Endothelial cell of umbilical vein (primary cell): Measurements from ENCODE around the gene FZD1. TPM values are rescaled to one million over a fixed set of nuclear protein-coding genes. Genes with fewer than 3 reads are reported as not detected.

Experiments used
- BruUV-seq: library from RNA; stranded (reverse); fragments of 400-500 nt; replicated peaks from 2 replicates; lab custom pipeline; 2021; lab: Mats Ljungman, UMichigan
- CTCF ChIA-PET: fragments of 300-600, 350-600 bp; sonication (Branson Sonifier 250); formaldehyde crosslinking; loops from one replicate; lab custom pipeline; 2021; ENCODE audit warnings: antibody characterized with exemption, inconsistent platforms; lab: Charles Lee
- POLR2A ChIA-PET: fragments of 300-600, 350-600 bp; sonication (Branson Sonifier 250); formaldehyde crosslinking; loops from one replicate; lab custom pipeline; 2021; ENCODE audit warnings: antibody characterized with exemption, inconsistent platforms; lab: Charles Lee
- DNase-seq: peaks from one replicate; pipeline ENCODE4 v3.0.0-alpha.2; 2011; ENCODE audit warnings: low read depth, low spot score
- FAIRE-seq: peaks from 2 replicates; lab custom pipeline; 2011; peaks lifted over from hg19 to GRCh38; lab: Jason Lieb, UNC
- H2AFZ ChIP-seq: 2 replicates; pipeline ENCODE4 v1.6.0; 2012; ENCODE audit warnings: low read depth, low read length, control low read depth, inconsistent platforms
- H3K27ac ChIP-seq: 2 replicates; pipeline ENCODE4 v1.5.1; 2011; ENCODE audit warnings: low read depth, mild to moderate bottlenecking, control low read depth, low read length, moderate library complexity; ENCODE audit not compliant: insufficient read depth
- H3K27me3 ChIP-seq, 2 experiments: 2 replicates each; pipeline versions ENCODE4 v1.6.0 to v1.6.1; 2011; ENCODE audit warnings: low read length in 2 of 2, mixed read lengths in 1 of 2; ENCODE audit not compliant: control insufficient read depth in 2 of 2, insufficient read depth in 2 of 2
- H3K36me3 ChIP-seq, 2 experiments: 2 replicates in 1 of 2; 3 replicates in 1 of 2; pipeline ENCODE4 v1.5.1; 2011; ENCODE audit warnings: low read length in 2 of 2, mild to moderate bottlenecking in 1 of 2, moderate library complexity in 1 of 2; ENCODE audit not compliant: control insufficient read depth in 2 of 2, insufficient read depth in 2 of 2; ENCODE audit errors: extremely low read depth in 1 of 2
- H3K4me1 ChIP-seq: 3 replicates; pipeline ENCODE4 v1.5.1; 2011; ENCODE audit warnings: mild to moderate bottlenecking, low read length; ENCODE audit not compliant: control insufficient read depth, insufficient read depth; ENCODE audit errors: extremely low read depth
- H3K4me2 ChIP-seq: 2 replicates; pipeline ENCODE4 v1.6.1; 2011; ENCODE audit warnings: low read length, control low read depth, mixed read lengths; ENCODE audit not compliant: insufficient read depth
- H3K4me3 ChIP-seq, 3 experiments: fragments of 200-600 bp in 1 of 3; sonication (generic), shearing (Covaris generic) in 1 of 3; replicated peaks in 1 of 3; 2 replicates each; pipeline ENCODE4 v1.5.1; 2011 to 2016; ENCODE audit warnings: control low read depth in 3 of 3, low read length in 3 of 3, mild to moderate bottlenecking in 2 of 3, inconsistent platforms in 1 of 3, low read depth in 1 of 3, moderate library complexity in 1 of 3; ENCODE audit not compliant: insufficient read depth in 1 of 3
- H3K79me2 ChIP-seq: 2 replicates; pipeline ENCODE4 v1.6.0; 2012; ENCODE audit warnings: low read length, inconsistent platforms; ENCODE audit not compliant: control insufficient read depth, insufficient read depth
- H3K9ac ChIP-seq: replicated peaks from 2 replicates; pipeline ENCODE3; 2011; ENCODE audit warnings: low read length, control low read depth; ENCODE audit not compliant: insufficient read depth; ENCODE audit errors: extremely low read depth
- H3K9me1 ChIP-seq: replicated peaks from 3 replicates; pipeline ENCODE4 v1.6.0; 2011; ENCODE audit warnings: mild to moderate bottlenecking, low read length; ENCODE audit not compliant: control insufficient read depth, insufficient read depth; ENCODE audit errors: extremely low read depth
- H3K9me3 ChIP-seq: replicated peaks from 2 replicates; pipeline ENCODE4 v1.5.1; 2012; ENCODE audit warnings: low read length, inconsistent platforms; ENCODE audit not compliant: control insufficient read depth, insufficient read depth
- H4K20me1 ChIP-seq: replicated peaks from 2 replicates; pipeline ENCODE3; 2011; ENCODE audit warnings: mild to moderate bottlenecking, low read length; ENCODE audit not compliant: control insufficient read depth, insufficient read depth; ENCODE audit errors: extremely low read depth
- EZH2 ChIP-seq: IDR thresholded peaks from 2 replicates; pipeline ENCODE4 v1.6.1; 2012; ENCODE audit warnings: borderline replicate concordance, low read depth, mild to moderate bottlenecking, moderate library complexity, low read length, inconsistent platforms; ENCODE audit not compliant: severe bottlenecking
- FOS ChIP-seq: IDR thresholded peaks from 2 replicates; pipeline ENCODE4 v1.6.1; 2011; ENCODE audit warnings: mild to moderate bottlenecking, low read length, moderate library complexity, borderline replicate concordance; ENCODE audit not compliant: insufficient read depth
- GATA2 ChIP-seq: IDR thresholded peaks from 2 replicates; pipeline ENCODE4 v1.7.0; 2011; ENCODE audit warnings: low read depth, mild to moderate bottlenecking, moderate library complexity, mixed read lengths, low read length; ENCODE audit not compliant: insufficient read length, insufficient read depth
- JUN ChIP-seq: IDR thresholded peaks from 2 replicates; pipeline ENCODE4 v1.6.1; 2011; ENCODE audit warnings: borderline replicate concordance, low read depth; ENCODE audit not compliant: insufficient read length, insufficient read depth
- MYC ChIP-seq: IDR thresholded peaks from one replicate; pipeline ENCODE4 v1.6.1; 2011; ENCODE audit warnings: mild to moderate bottlenecking, low read depth, low read length
- POLR2A ChIP-seq: IDR thresholded peaks from 2 replicates; pipeline ENCODE4 v1.6.1; 2012; ENCODE audit warnings: low read depth, mild to moderate bottlenecking, control low read depth, low read length
- POLR2AphosphoS5 ChIP-seq: IDR thresholded peaks from 2 replicates; pipeline ENCODE4 v1.6.1; 2012; ENCODE audit warnings: low read depth, mild to moderate bottlenecking, control low read depth, low read length, moderate library complexity; ENCODE audit not compliant: insufficient read depth
- dilution Hi-C: fragments of 300-500 bp; cut with MboI; formaldehyde crosslinking; loops from one replicate; pipeline ENCODE4 v1.15.0; 2019; ENCODE audit warnings: low sequenced_read_pairs; ENCODE audit not compliant: extremely low pct_ligation_motif_present
- intact Hi-C: fragments of 100-400 bp; cut with micrococcal nuclease; formaldehyde crosslinking; loops from one replicate; pipeline ENCODE4 v1.10.0; 2022
- polyA plus RNA-seq, 4 experiments: library from polyadenylated mRNA; depleted of rRNA in 3 of 4; stranded (reverse) in 3 of 4; unstranded in 1 of 4; fragments of >200 nt; gene quantifications; 2 replicates each; pipeline versions ENCODE4 v1.2.1 to v1.2.3, GENCODE V29; 2011 to 2012; ENCODE audit warnings: missing spikeins in 1 of 4
- total RNA-seq: library from RNA; stranded (reverse); gene quantifications from 2 replicates; pipeline ENCODE4 v1.2.3, GENCODE V29; 2021
- TF ChIP-seq, protein P1 (sequence below): IDR thresholded peaks from 2 replicates; pipeline ENCODE4 v1.6.1; 2011; ENCODE audit not compliant: insufficient read depth, insufficient read length
- TF ChIP-seq, protein P2 (sequence below), 2 donors: IDR thresholded peaks; 1 replicate in 1 of 2; 2 replicates in 1 of 2; pipeline ENCODE4 v1.5.1; 2011; ENCODE audit warnings: low read length in 2 of 2, mild to moderate bottlenecking in 2 of 2, moderate library complexity in 2 of 2, control low read depth in 1 of 2, inconsistent platforms in 1 of 2, low read depth in 1 of 2; ENCODE audit not compliant: insufficient read depth in 1 of 2; ENCODE audit errors: extremely low read depth in 1 of 2

FZD1 gene
- total and polyA plus RNA-seq, 2 donors (not counting 3 experiments of a cell fraction or from before 2014, with no cell fraction given): 2.4 to 3.4 TPM

DNA sequence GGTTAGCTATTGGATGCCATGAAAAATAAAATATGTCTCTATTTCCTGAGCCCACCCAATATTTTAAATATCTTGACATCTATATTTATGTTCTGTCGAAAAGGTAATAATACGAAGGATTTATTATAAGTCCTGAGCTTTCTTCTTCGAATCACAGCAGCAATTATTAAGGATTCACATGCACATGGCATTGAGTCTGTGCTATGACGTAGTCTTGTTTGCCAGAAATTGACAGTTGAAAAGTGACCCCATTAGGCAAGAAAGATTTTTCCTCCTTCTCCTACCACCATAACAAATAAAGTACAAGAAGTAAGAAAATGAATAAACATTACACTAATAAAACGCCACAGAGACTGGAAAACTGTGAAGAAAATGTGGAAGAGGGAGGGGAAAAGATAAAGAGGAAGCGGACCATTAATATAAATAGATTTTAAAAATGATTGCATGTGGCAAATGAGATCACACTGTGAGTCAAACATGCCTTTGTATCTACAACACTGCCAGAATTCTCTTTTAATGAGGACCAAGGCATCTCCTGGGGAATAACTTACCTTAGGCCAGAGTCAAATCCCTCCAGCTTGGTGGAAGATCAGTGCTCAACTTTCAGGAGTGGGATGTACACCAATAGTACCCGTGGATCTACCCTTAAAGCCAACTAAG lies 21.6 kb downstream of the FZD1 start:
- ChIA-PET POLR2A (no interaction called here), CTCF (interaction anchor here (1.0 kb wide), 1 partner anchor 199 kb away, joined by 4 read pairs; no protein-coding TSS in a partner anchor)
- FAIRE-seq (no peak), DNase-seq (no peak)
- no TSS peak for BruUV-seq
- no peaks in the 10 kb centered on the region for H4K20me1 ChIP-seq
- H3K9me3 ChIP-seq: no peaks in the 10 kb centered on the region
- H3K4me2 ChIP-seq: no peak overlapping the region
- TF ChIP-seq JUN (no peak), GATA2 (no peak), MYC (no peak), FOS (no peak), POLR2A (no peak), POLR2AphosphoS5 (no peak), EZH2 (no peak)
- TF ChIP-seq, protein P1, sequence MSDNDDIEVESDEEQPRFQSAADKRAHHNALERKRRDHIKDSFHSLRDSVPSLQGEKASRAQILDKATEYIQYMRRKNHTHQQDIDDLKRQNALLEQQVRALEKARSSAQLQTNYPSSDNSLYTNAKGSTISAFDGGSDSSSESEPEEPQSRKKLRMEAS: no peak
- TF ChIP-seq, protein P2, sequence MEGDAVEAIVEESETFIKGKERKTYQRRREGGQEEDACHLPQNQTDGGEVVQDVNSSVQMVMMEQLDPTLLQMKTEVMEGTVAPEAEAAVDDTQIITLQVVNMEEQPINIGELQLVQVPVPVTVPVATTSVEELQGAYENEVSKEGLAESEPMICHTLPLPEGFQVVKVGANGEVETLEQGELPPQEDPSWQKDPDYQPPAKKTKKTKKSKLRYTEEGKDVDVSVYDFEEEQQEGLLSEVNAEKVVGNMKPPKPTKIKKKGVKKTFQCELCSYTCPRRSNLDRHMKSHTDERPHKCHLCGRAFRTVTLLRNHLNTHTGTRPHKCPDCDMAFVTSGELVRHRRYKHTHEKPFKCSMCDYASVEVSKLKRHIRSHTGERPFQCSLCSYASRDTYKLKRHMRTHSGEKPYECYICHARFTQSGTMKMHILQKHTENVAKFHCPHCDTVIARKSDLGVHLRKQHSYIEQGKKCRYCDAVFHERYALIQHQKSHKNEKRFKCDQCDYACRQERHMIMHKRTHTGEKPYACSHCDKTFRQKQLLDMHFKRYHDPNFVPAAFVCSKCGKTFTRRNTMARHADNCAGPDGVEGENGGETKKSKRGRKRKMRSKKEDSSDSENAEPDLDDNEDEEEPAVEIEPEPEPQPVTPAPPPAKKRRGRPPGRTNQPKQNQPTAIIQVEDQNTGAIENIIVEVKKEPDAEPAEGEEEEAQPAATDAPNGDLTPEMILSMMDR (IDR thresholded peaks at IDR 0.05; ENCODE audit: extremely low read depth in 1 of 2, insufficient read depth in 1 of 2, low read depth in 1 of 2, low read length in 2 of 2): no peak
- H2AFZ ChIP-seq: no peak overlapping the region
- no peak overlapping the region for H3K27ac ChIP-seq
- no peaks in the 10 kb centered on the region for H3K9me1 ChIP-seq
- no peaks in the 10 kb centered on the region for H3K27me3 ChIP-seq
- no peaks in the 10 kb centered on the region for H3K79me2 ChIP-seq
- H3K9ac ChIP-seq: no peak overlapping the region
- H3K36me3 ChIP-seq: no peaks in the 10 kb centered on the region
- no peaks in the 10 kb centered on the region for H3K4me1 ChIP-seq
- intact Hi-C loops (loop anchor here (5.0 kb wide), 1 partner anchor 181 kb away; no protein-coding TSS in a partner anchor), dilution Hi-C loops (no loop called here)
- H3K4me3 ChIP-seq: no peak overlapping the region
